Testis (tissue), 3 donors: Measurements from ENCODE around the gene ITGAE. TPM values are rescaled to one million over a fixed set of nuclear protein-coding genes. Genes with fewer than 3 reads are reported as not detected.

Source experiments
- DNase-seq: peaks from one replicate; pipeline ENCODE4 v3.0.0-alpha.2; 2019
- H3K27ac ChIP-seq, 2 donors: fragments of 200-600 bp; sonication (generic); one replicate each; pipeline ENCODE4 v1.5.1; 2019
- H3K27me3 ChIP-seq: fragments of 200-600 bp; sonication (generic); one replicate; pipeline ENCODE4 v1.5.1; 2019
- H3K36me3 ChIP-seq: fragments of 200-600 bp; sonication (generic); one replicate; pipeline ENCODE4 v1.5.1; 2017; ENCODE audit warnings: low read depth; ENCODE audit errors: missing control alignments
- H3K4me1 ChIP-seq: fragments of 200-600 bp; sonication (generic); one replicate; pipeline ENCODE4 v1.5.1; 2019
- H3K4me3 ChIP-seq, 2 donors: fragments of 200-600 bp; sonication (generic); one replicate each; pipeline ENCODE4 v1.5.1; 2017 to 2019
- H3K9me3 ChIP-seq: fragments of 200-600 bp; sonication (generic); one replicate; pipeline ENCODE4 v1.5.1; 2017
- CTCF ChIP-seq, 3 experiments: fragments of 450-650 bp in 2 of 3; fragments of 200-600 bp in 1 of 3; sonication (generic) in 1 of 3; IDR thresholded peaks; one replicate each; pipeline ENCODE4 v1.5.1; 2016 to 2019; ENCODE audit warnings: antibody characterized with exemption in 3 of 3, mild to moderate bottlenecking in 2 of 3, moderate library complexity in 1 of 3
- POLR2A ChIP-seq: fragments of 450-650 bp; IDR thresholded peaks from one replicate; pipeline ENCODE4 v1.6.1; 2017; ENCODE audit warnings: antibody characterized with exemption, mild to moderate bottlenecking, moderate library complexity
- WGBS, 2 donors: methylation state at CpG; one replicate each; pipeline ENCODE4 v1.1.5; 2018; 5-methylcytosine and 5-hydroxymethylcytosine counted together
- intact Hi-C: fragments of 100-400 bp; cut with DNase I; formaldehyde crosslinking; loops from one replicate; pipeline ENCODE4 v1.15.1; 2023; ENCODE audit warnings: low total_unique reads
- polyA plus RNA-seq: library from polyadenylated mRNA; stranded (reverse); fragments of 350-450 nt; fragmentation: Illumina TruSeq; extraction: RNeasy Lipid Tissue Mini Kit (QIAGEN cat#74804); gene quantifications from one replicate; pipeline ENCODE4 v1.2.3, GENCODE V29; 2014; ENCODE audit warnings: low read depth, low replicate concordance; ENCODE audit not compliant: insufficient read depth
- total RNA-seq, 2 donors: library from RNA; depleted of rRNA; stranded (reverse); fragments of >200 nt; gene quantifications; one replicate each; pipeline ENCODE4 v1.2.3, GENCODE V29; 2016

Gene ITGAE
- total and polyA plus RNA-seq, 3 donors from 2014 or later: 13.1 to 46.7 (median 16.1) TPM

DNA sequence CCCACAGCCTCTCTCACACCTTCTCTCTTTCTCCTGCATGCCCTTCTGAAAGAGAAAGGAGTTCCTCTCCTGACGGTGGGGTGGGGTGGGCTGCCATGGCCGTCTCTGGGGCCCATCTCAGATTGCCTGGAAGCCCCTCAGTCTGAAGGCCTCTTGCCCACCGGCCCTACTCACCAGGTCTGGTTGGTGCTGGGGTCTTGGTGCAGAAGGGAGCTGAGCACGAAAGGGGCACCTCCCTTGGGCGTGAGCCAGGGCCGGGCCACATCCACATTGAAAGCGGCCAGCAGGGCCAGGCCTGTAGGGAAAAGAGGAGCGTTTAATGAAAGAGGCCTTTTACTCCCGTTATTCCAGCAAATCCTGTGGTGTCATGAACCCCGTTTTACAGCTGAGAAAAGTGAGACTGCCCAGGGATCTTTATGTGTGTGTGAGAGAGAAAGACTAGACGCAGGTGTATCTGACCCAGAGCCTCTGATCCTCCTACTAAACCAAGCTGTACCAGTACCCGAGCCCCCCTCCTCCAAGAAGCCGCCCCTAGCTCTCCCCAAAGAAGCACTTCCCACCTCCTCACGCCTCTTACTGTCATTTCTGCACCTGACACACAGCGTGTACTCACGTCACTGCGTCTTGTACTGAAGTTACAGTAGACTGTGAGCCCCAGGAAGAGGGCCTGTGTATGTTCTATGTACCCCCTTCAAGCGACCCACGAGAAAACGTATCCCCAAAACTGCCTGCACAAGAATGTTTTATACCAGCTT, 23.4 kb downstream of the ITGAE start:
- TF ChIP-seq POLR2A: no peak
- Histone ChIP-seq H3K27ac (no peak overlapping the region), H3K9me3 (no peaks in the 10 kb centered on the region), H3K36me3 (no peaks in the 10 kb centered on the region), H3K4me3 (no peak overlapping the region), H3K27me3 (no peaks in the 10 kb centered on the region), H3K4me1 (no peaks in the 10 kb centered on the region)
- 91 to 93% methylated on average over 13 to 20 of the region's 20 CpGs for WGBS, 2 donors
- no peak for DNase-seq
- intact Hi-C loops: no loop called here

DNA sequence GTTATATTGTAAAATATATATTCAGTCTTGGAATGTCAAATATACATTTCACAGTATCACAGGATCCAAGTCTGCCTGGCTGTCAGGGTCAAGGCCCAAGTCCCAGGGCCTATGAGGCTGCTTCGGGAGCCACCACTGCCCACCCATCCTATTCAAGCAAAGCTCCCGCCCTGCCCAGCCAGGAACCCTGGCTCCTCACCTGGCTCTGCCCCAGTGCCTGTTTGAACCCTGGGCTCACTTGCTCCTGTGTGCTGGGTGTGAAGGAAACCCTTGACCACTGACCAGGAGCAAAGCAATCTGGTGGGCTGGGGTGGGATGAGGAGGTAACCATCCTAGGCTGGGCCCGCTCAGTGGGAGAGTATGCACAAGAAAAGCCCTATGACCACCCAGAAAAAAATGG, 27.0 kb downstream of the ITGAE start:
- intact Hi-C loops: no loop called here
- DNase-seq: no peak
- no peaks in the 10 kb centered on the region for H3K36me3 ChIP-seq
- no peaks in the 10 kb centered on the region for H3K9me3 ChIP-seq
- no peak for TF ChIP-seq POLR2A
- no peak for TF ChIP-seq CTCF (IDR thresholded peaks at IDR 0.05)
- H3K27ac ChIP-seq: no peak overlapping the region
- H3K4me3 ChIP-seq: no peak overlapping the region
- no peaks in the 10 kb centered on the region for H3K27me3 ChIP-seq
- H3K4me1 ChIP-seq: no peaks in the 10 kb centered on the region
- WGBS, 2 donors: 98 to 100% methylated on average over 3 of the region's 3 CpGs

DNA sequence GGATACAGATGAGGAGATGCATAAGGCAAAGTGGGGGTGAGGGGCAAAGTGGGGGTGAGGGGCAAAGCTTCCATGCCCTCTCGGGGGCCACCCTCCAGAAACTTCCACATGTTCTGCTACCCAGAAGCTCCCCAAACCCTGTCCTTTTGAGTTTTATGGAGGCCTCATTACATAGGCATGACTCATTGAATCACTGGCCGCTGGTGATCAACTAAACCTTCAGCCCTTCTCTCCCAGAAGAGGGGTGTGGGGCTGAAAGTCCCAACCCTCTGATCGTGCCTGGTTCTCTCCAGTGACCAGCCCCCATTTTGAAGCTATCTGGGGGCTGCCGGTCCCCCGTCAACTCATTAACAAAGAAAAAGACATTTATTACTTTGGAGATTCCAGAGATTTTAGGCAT, 27.5 kb downstream of the ITGAE start:
- Histone ChIP-seq H3K27ac (no peak overlapping the region), H3K4me1 (no peaks in the 10 kb centered on the region), H3K36me3 (no peaks in the 10 kb centered on the region), H3K27me3 (no peaks in the 10 kb centered on the region), H3K4me3 (no peak overlapping the region), H3K9me3 (no peaks in the 10 kb centered on the region)
- 82 to 88% methylated on average over 5 of the region's 5 CpGs for WGBS, 2 donors
- intact Hi-C loops: no loop called here
- DNase-seq: no peak
- TF ChIP-seq CTCF (IDR thresholded peaks at IDR 0.05): no peak

- no peak overlapping the region for H3K4me3 ChIP-seq
- no peaks in the 10 kb centered on the region for H3K4me1 ChIP-seq
- 84 to 90% methylated on average over 10 to 12 of the region's 12 CpGs for WGBS, 2 donors
- no peaks in the 10 kb centered on the region for H3K36me3 ChIP-seq
- intact Hi-C loops: no loop called here
- H3K9me3 ChIP-seq: no peaks in the 10 kb centered on the region
- no peaks in the 10 kb centered on the region for H3K27me3 ChIP-seq
- DNase-seq: no peak
- TF ChIP-seq CTCF (IDR thresholded peaks at IDR 0.05) (no peak), POLR2A (no peak)
- no peak overlapping the region for H3K27ac ChIP-seq
Observed at GRCh38 chr17:3772764-3773163, 28.2 kb downstream of the ITGAE start.

DNA sequence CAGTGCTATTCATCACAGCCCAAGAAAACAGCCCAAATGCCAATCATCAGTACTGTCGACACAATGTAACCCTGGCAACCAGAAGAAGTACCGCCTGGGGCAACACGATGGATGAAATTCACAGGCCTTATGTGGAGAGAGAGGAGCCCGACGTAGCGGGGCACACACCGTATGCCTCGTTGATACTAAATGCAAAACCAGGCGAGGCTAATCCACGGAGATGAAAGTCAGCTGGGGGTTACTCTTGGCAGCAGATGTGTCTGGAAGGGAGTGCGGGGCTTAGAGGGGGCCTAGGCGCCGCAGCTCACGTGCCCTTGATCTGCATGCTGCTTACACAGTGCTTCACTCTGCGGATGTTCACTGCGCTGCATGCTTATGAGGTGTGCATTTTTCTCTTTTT, 29.8 kb downstream of the ITGAE start:
- H3K4me1 ChIP-seq: no peaks in the 10 kb centered on the region
- H3K36me3 ChIP-seq: no peaks in the 10 kb centered on the region
- H3K4me3 ChIP-seq: no peak overlapping the region
- H3K27ac ChIP-seq: no peak overlapping the region
- no peaks in the 10 kb centered on the region for H3K27me3 ChIP-seq
- H3K9me3 ChIP-seq: no peaks in the 10 kb centered on the region
- no peak for DNase-seq
- TF ChIP-seq CTCF (IDR thresholded peaks at IDR 0.05) (no peak), POLR2A (no peak)
- 81 to 82% methylated on average over 16 of the region's 16 CpGs for WGBS, 2 donors
- intact Hi-C loops: no loop called here
